Caco-2 (cell line): Measurements from ENCODE around the gene SLX4IP. TPM values are rescaled to one million over a fixed set of nuclear protein-coding genes. Genes with fewer than 3 reads are reported as not detected.

Experiments used
- BruUV-seq: library from RNA; stranded (reverse); fragments of 400-500 nt; replicated peaks from 2 replicates; lab custom pipeline; 2021; lab: Mats Ljungman, UMichigan
- CTCF ChIA-PET: fragments of 300-600 bp; sonication (Branson Sonifier 250); formaldehyde crosslinking; loops from one replicate; lab custom pipeline; 2022; ENCODE audit warnings: antibody characterized with exemption; lab: Charles Lee
- POLR2A ChIA-PET: fragments of 300-600 bp; sonication (Branson Sonifier 250); formaldehyde crosslinking; loops from one replicate; lab custom pipeline; 2022; ENCODE audit warnings: antibody characterized with exemption; lab: Charles Lee
- DNase-seq, 2 experiments: peaks; one replicate each; pipeline versions ENCODE4 v3.0.0 to v3.0.0-alpha.2; 2020 to 2022
- H3K27me3 ChIP-seq: replicated peaks from 2 replicates; pipeline ENCODE4 v1.6.0; 2011; ENCODE audit warnings: low read length; ENCODE audit not compliant: control insufficient read depth, insufficient read depth
- H3K36me3 ChIP-seq: 2 replicates; pipeline ENCODE4 v1.5.1; 2011; ENCODE audit warnings: low read length; ENCODE audit not compliant: control insufficient read depth, insufficient read depth
- H3K4me1 ChIP-seq: fragments of 250-450 bp; sonication (Bioruptor Pico); 2 replicates; pipeline ENCODE4 v1.5.1; 2020; ENCODE audit warnings: mild to moderate bottlenecking
- H3K4me3 ChIP-seq: 2 replicates; pipeline ENCODE4 v1.5.1; 2011; ENCODE audit warnings: low read depth, mild to moderate bottlenecking, control low read depth, low read length
- H3K9me3 ChIP-seq: fragments of 250-450 bp; sonication (Bioruptor Pico); 2 replicates; pipeline ENCODE4 v1.5.1; 2020; ENCODE audit warnings: mild to moderate bottlenecking, moderate library complexity
- H3K27ac Mint-ChIP-seq: one replicate; pipeline ENCODE4 v1.8.0; 2022; ENCODE audit warnings: mixed read lengths; ENCODE audit not compliant: unreplicated experiment
- H3K27me3 Mint-ChIP-seq: one replicate; pipeline ENCODE4 v1.8.0; 2022; ENCODE audit warnings: mixed read lengths; ENCODE audit not compliant: insufficient read depth, unreplicated experiment
- H3K36me3 Mint-ChIP-seq: one replicate; pipeline ENCODE4 v1.8.0; 2022; ENCODE audit warnings: mild to moderate bottlenecking, mixed read lengths; ENCODE audit not compliant: insufficient read depth, unreplicated experiment
- H3K4me1 Mint-ChIP-seq: one replicate; pipeline ENCODE4 v1.8.0; 2022; ENCODE audit warnings: low read depth, mixed read lengths; ENCODE audit not compliant: unreplicated experiment
- H3K4me3 Mint-ChIP-seq: one replicate; pipeline ENCODE4 v1.8.0; 2022; ENCODE audit warnings: mild to moderate bottlenecking, moderate library complexity, mixed read lengths; ENCODE audit not compliant: unreplicated experiment
- H3K9me3 Mint-ChIP-seq: one replicate; pipeline ENCODE4 v1.8.0; 2022; ENCODE audit warnings: mixed read lengths; ENCODE audit not compliant: unreplicated experiment
- CTCF ChIP-seq, 2 experiments: fragments of 200-600 bp in 1 of 2; IDR thresholded peaks; 1 replicate in 1 of 2; 2 replicates in 1 of 2; pipeline versions ENCODE4 v1.5.1 to v1.8.0; 2011 to 2022; ENCODE audit warnings: antibody characterized with exemption in 1 of 2, control low read depth in 1 of 2, inconsistent platforms in 1 of 2, low read depth in 1 of 2, low read length in 1 of 2, mild to moderate bottlenecking in 1 of 2, moderate library complexity in 1 of 2; ENCODE audit not compliant: insufficient read depth in 1 of 2, severe bottlenecking in 1 of 2, unreplicated experiment in 1 of 2
- intact Hi-C: fragments of 100-400 bp; cut with micrococcal nuclease; formaldehyde crosslinking; loops from one replicate; pipeline ENCODE4 v1.10.0; 2022; ENCODE audit not compliant: unreplicated experiment
- total RNA-seq: library from RNA; stranded (reverse); gene quantifications from 2 replicates; pipeline ENCODE4 v1.2.3, GENCODE V29; 2022

SLX4IP gene
- total RNA-seq, 1 experiment from 2014 or later, result 8.5 TPM

GRCh38 chr20:10504994-10505730 is 70.1 kb downstream of the SLX4IP start:
- no TSS peak for BruUV-seq
- no peaks in the 10 kb centered on the region for H3K27me3 ChIP-seq
- Mint-ChIP-seq H3K9me3 (no peaks in the 10 kb centered on the region), H3K36me3 (no peaks in the 10 kb centered on the region), H3K27me3 (no peaks in the 10 kb centered on the region), H3K27ac (no peak overlapping the region), H3K4me1 (no peaks in the 10 kb centered on the region), H3K4me3 (no peak overlapping the region)
- H3K9me3 ChIP-seq, result no peaks in the 10 kb centered on the region
- ChIA-PET POLR2A (no interaction called here), CTCF (no interaction called here)
- H3K4me1 ChIP-seq, result no peaks in the 10 kb centered on the region
- intact Hi-C loops, result no loop called here
- H3K36me3 ChIP-seq, result no peaks in the 10 kb centered on the region
- H3K4me3 ChIP-seq, result no peak overlapping the region
- no peak for TF ChIP-seq CTCF (IDR thresholded peaks at IDR 0.05; ENCODE audit: insufficient read depth in 1 of 2, low read depth in 1 of 2, low read length in 1 of 2, severe bottlenecking in 1 of 2, unreplicated experiment in 1 of 2)
- no peak for DNase-seq

GRCh38 chr20:10505827-10506226 is 70.7 kb downstream of the SLX4IP start:
- no peak overlapping the region for H3K4me3 ChIP-seq
- no peaks in the 10 kb centered on the region for H3K4me1 Mint-ChIP-seq
- no peaks in the 10 kb centered on the region for H3K27me3 ChIP-seq
- H3K9me3 Mint-ChIP-seq, result no peaks in the 10 kb centered on the region
- CTCF ChIA-PET, result no interaction called here
- no peak overlapping the region for H3K4me3 Mint-ChIP-seq
- no peak for TF ChIP-seq CTCF (IDR thresholded peaks at IDR 0.05; ENCODE audit: insufficient read depth in 1 of 2, low read depth in 1 of 2, low read length in 1 of 2, severe bottlenecking in 1 of 2, unreplicated experiment in 1 of 2)
- POLR2A ChIA-PET, result no interaction called here
- no peak for DNase-seq
- H3K4me1 ChIP-seq, result peaks cover under 1% of the 10 kb centered on the region
- H3K27me3 Mint-ChIP-seq, result no peaks in the 10 kb centered on the region
- no TSS peak for BruUV-seq
- no peaks in the 10 kb centered on the region for H3K36me3 ChIP-seq
- H3K9me3 ChIP-seq, result no peaks in the 10 kb centered on the region
- intact Hi-C loops, result no loop called here
- no peaks in the 10 kb centered on the region for H3K36me3 Mint-ChIP-seq
- H3K27ac Mint-ChIP-seq, result no peak overlapping the region

- Histone ChIP-seq H3K4me3 (no peak overlapping the region), H3K4me1 (peaks cover 13% of the 10 kb centered on the region), H3K9me3 (no peaks in the 10 kb centered on the region), H3K36me3 (no peaks in the 10 kb centered on the region), H3K27me3 (no peaks in the 10 kb centered on the region)
- BruUV-seq, result no TSS peak
- Mint-ChIP-seq H3K4me1 (peaks cover 9% of the 10 kb centered on the region), H3K4me3 (no peak overlapping the region), H3K27ac (no peak overlapping the region), H3K9me3 (no peaks in the 10 kb centered on the region), H3K36me3 (peaks cover 5% of the 10 kb centered on the region), H3K27me3 (no peaks in the 10 kb centered on the region)
- intact Hi-C loops, result no loop called here
- no peak for DNase-seq
- TF ChIP-seq CTCF (IDR thresholded peaks at IDR 0.05; ENCODE audit: insufficient read depth in 1 of 2, low read depth in 1 of 2, low read length in 1 of 2, severe bottlenecking in 1 of 2, unreplicated experiment in 1 of 2), result no peak
- CTCF ChIA-PET, result no interaction called here
- POLR2A ChIA-PET, result no interaction called here
Observed at GRCh38 chr20:10507052-10507451, 71.9 kb downstream of the SLX4IP start.
